Upper lobe of left lung (tissue), 6 donors: ENCODE data around the gene CCT2. TPM values are rescaled to one million over a fixed set of nuclear protein-coding genes. Genes with fewer than 3 reads are reported as not detected.

Source experiments
- ATAC-seq, 2 donors: fragments of 200-7000 bp; cut with Tn5 transposase; one replicate each; pipeline ENCODE4 v1.9.1; 2022; ENCODE audit warnings: mild to moderate bottlenecking in 2 of 2, moderate library complexity in 2 of 2; ENCODE audit not compliant: low FRiP score in 2 of 2
- DNase-seq, 2 donors: peaks; one replicate each; pipeline ENCODE4 v3.0.0-alpha.2; 2019 to 2020
- H3K27ac ChIP-seq, 4 donors: fragments of 200-600 bp; sonication (generic); one replicate each; pipeline ENCODE4 v1.5.1; 2016 to 2019
- H3K27me3 ChIP-seq, 4 donors: fragments of 200-600 bp; sonication (generic); one replicate each; pipeline ENCODE4 v1.5.1; 2017 to 2019
- H3K36me3 ChIP-seq, 4 donors: fragments of 200-600 bp; sonication (generic); one replicate each; pipeline ENCODE4 v1.5.1; 2016 to 2019
- H3K4me1 ChIP-seq, 4 donors: fragments of 200-600 bp; sonication (generic); one replicate each; pipeline ENCODE4 v1.5.1; 2018 to 2019
- H3K4me3 ChIP-seq, 4 donors: fragments of 200-600 bp; sonication (generic); one replicate each; pipeline ENCODE4 v1.5.1; 2017 to 2019; ENCODE audit warnings: mild to moderate bottlenecking in 2 of 4, moderate library complexity in 1 of 4
- H3K9me3 ChIP-seq, 4 donors: fragments of 200-600 bp; sonication (generic); one replicate each; pipeline ENCODE4 v1.5.1; 2018 to 2019
- CTCF ChIP-seq, 6 experiments: fragments of 450-650 bp in 4 of 6; fragments of 200-600 bp in 2 of 6; sonication (generic) in 2 of 6; IDR thresholded peaks; one replicate each; pipeline ENCODE4 v1.5.1; 2016 to 2019; ENCODE audit warnings: antibody characterized with exemption in 6 of 6
- EP300 ChIP-seq, 4 donors: sonication (generic); formaldehyde crosslinking; IDR thresholded peaks; one replicate each; pipeline ENCODE4 v1.5.1; 2017; ENCODE audit warnings: antibody characterized with exemption in 4 of 4, control low read depth in 2 of 4
- POLR2A ChIP-seq, 4 donors: fragments of 450-650 bp; IDR thresholded peaks; one replicate each; pipeline ENCODE4 v1.5.1; 2016 to 2017; ENCODE audit warnings: antibody characterized with exemption in 4 of 4, mild to moderate bottlenecking in 2 of 4
- POLR2AphosphoS5 ChIP-seq, 2 donors: sonication (generic); formaldehyde crosslinking; IDR thresholded peaks; one replicate each; pipeline ENCODE4 v1.5.1; 2017; ENCODE audit warnings: antibody characterized with exemption in 2 of 2
- WGBS, 2 donors: methylation state at CpG; one replicate each; pipeline ENCODE4 v1.1.5; 2017 to 2018; 5-methylcytosine and 5-hydroxymethylcytosine counted together
- total RNA-seq, 6 donors: library from RNA; depleted of rRNA in 4 of 6; stranded (reverse); fragments of >200 nt in 4 of 6; gene quantifications; one replicate each; pipeline versions ENCODE4 v1.1.0 to v1.2.1, GENCODE V29; 2016 to 2021
- donor health status: DM: no; HTN: no; CAD: no; lungs with moderate emphysema.
- donor health status: DM: no; HTN: yes; CAD: no; lungs with severe emphysema.

CCT2 gene
- total RNA-seq, 6 donors from 2014 or later: 28.1 to 117 (median 91.0) TPM

- Histone ChIP-seq H3K27me3 (no peaks in the 10 kb centered on the region), H3K27ac (no peak overlapping the region), H3K36me3 (no peaks in the 10 kb centered on the region), H3K9me3 (no peaks in the 10 kb centered on the region), H3K4me1 (no peaks in the 10 kb centered on the region), H3K4me3 (no peak overlapping the region)
- no peak for TF ChIP-seq POLR2A (IDR thresholded peaks at IDR 0.05)
- TF ChIP-seq POLR2AphosphoS5 (IDR thresholded peaks at IDR 0.05): no peak
- TF ChIP-seq EP300 (IDR thresholded peaks at IDR 0.05): no peak
- TF ChIP-seq CTCF (IDR thresholded peaks at IDR 0.05): no peak
- DNase-seq: no peak
- ATAC-seq: no peak
- WGBS, 2 donors: 79 to 85% methylated on average over 4 to 6 of the region's 6 CpGs
Measured at GRCh38 chr12:69642531-69642930, 57.3 kb downstream of the CCT2 start.

GRCh38 chr12:69644511-69644910 lies 59.3 kb downstream of the CCT2 start:
- Histone ChIP-seq H3K4me1 (no peaks in the 10 kb centered on the region), H3K27ac (no peak overlapping the region), H3K36me3 (no peaks in the 10 kb centered on the region), H3K27me3 (no peaks in the 10 kb centered on the region), H3K9me3 (no peaks in the 10 kb centered on the region), H3K4me3 (no peak overlapping the region)
- no peak for TF ChIP-seq POLR2AphosphoS5 (IDR thresholded peaks at IDR 0.05)
- TF ChIP-seq EP300 (IDR thresholded peaks at IDR 0.05): no peak
- no peak for TF ChIP-seq CTCF (IDR thresholded peaks at IDR 0.05)
- no peak for TF ChIP-seq POLR2A (IDR thresholded peaks at IDR 0.05)
- DNase-seq (no peak), ATAC-seq (peak in 1 of 2 donors; percentile 41)

GRCh38 chr12:69645031-69645430 lies 59.8 kb downstream of the CCT2 start:
- TF ChIP-seq EP300 (IDR thresholded peaks at IDR 0.05) (no peak), POLR2AphosphoS5 (IDR thresholded peaks at IDR 0.05) (no peak), CTCF (IDR thresholded peaks at IDR 0.05) (no peak), POLR2A (IDR thresholded peaks at IDR 0.05) (no peak)
- H3K36me3 ChIP-seq: no peaks in the 10 kb centered on the region
- no peaks in the 10 kb centered on the region for H3K9me3 ChIP-seq
- H3K27ac ChIP-seq: no peak overlapping the region
- no peaks in the 10 kb centered on the region for H3K4me1 ChIP-seq
- ATAC-seq: peak in 1 of 2 donors; percentile 65
- H3K27me3 ChIP-seq: no peaks in the 10 kb centered on the region
- 88 to 94% methylated on average over 2 of the region's 2 CpGs for WGBS, 2 donors
- H3K4me3 ChIP-seq: no peak overlapping the region
- no peak for DNase-seq

DNA sequence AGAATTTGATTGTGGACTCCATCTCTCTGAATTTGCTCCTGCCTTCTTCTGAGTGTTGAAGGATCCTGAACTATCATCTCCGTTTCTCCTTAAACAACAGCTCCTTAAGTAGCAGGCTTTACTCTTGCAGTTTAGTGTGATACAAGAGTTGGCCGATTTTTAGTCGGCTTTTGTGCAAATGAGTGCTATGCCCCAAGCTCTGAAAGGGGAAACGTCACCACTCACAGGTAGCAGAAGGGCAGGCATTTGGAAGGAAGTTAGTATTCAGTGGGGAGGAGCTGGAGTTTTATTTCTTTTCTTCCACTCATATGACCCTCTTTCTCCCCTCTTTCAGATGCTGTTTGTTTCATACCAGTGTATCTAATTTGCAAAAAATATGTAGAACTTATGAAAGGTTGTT lies 61.9 kb downstream of the CCT2 start:
- ATAC-seq (no peak), DNase-seq (no peak)
- no peaks in the 10 kb centered on the region for H3K4me1 ChIP-seq
- TF ChIP-seq EP300 (IDR thresholded peaks at IDR 0.05) (no peak), POLR2AphosphoS5 (IDR thresholded peaks at IDR 0.05) (no peak), CTCF (IDR thresholded peaks at IDR 0.05) (no peak), POLR2A (IDR thresholded peaks at IDR 0.05) (no peak)
- H3K4me3 ChIP-seq: no peak overlapping the region
- no peaks in the 10 kb centered on the region for H3K27me3 ChIP-seq
- no peak overlapping the region for H3K27ac ChIP-seq
- no peaks in the 10 kb centered on the region for H3K9me3 ChIP-seq
- WGBS, 2 donors: 52 to 70% methylated on average over 4 of the region's 4 CpGs
- no peaks in the 10 kb centered on the region for H3K36me3 ChIP-seq

- Histone ChIP-seq H3K4me3 (no peak overlapping the region), H3K27me3 (no peaks in the 10 kb centered on the region), H3K9me3 (no peaks in the 10 kb centered on the region), H3K36me3 (no peaks in the 10 kb centered on the region), H3K4me1 (no peaks in the 10 kb centered on the region), H3K27ac (no peak overlapping the region)
- no peak for DNase-seq
- TF ChIP-seq POLR2A (IDR thresholded peaks at IDR 0.05) (no peak), CTCF (IDR thresholded peaks at IDR 0.05) (no peak), EP300 (IDR thresholded peaks at IDR 0.05) (no peak)
- WGBS, 2 donors: 75 to 88% methylated on average over 3 of the region's 3 CpGs
- ATAC-seq: peak in 1 of 2 donors; percentile 81
Measured at GRCh38 chr12:69648476-69648875, 63.2 kb downstream of the CCT2 start.
